KOPT-K1 (cell line): ENCODE results near the gene IGFBP7.
A peak's percentile ranks its signal among the peaks of the same experiment; 100 is the strongest.

Experiments
- H3K27ac ChIP-seq: fragments of 200-600 bp; sonication (generic); 2 replicates; pipeline ENCODE4 v1.5.1; 2016; ENCODE audit warnings: antibody characterized with exemption, mild to moderate bottlenecking, low read depth, low read length; ENCODE audit not compliant: poor library complexity, severe bottlenecking
- H3K36me3 ChIP-seq: fragments of 200-600 bp; sonication (generic); 2 replicates; pipeline ENCODE4 v1.5.1; 2017; ENCODE audit warnings: antibody characterized with exemption, mild to moderate bottlenecking, low read length, moderate library complexity; ENCODE audit not compliant: insufficient read depth
- H3K9me3 ChIP-seq: fragments of 200-600 bp; sonication (generic); 2 replicates; pipeline ENCODE4 v1.5.1; 2017; ENCODE audit warnings: antibody characterized with exemption, low read length, mild to moderate bottlenecking; ENCODE audit not compliant: insufficient read depth, poor library complexity, severe bottlenecking

The IGFBP7 gene

DNA sequence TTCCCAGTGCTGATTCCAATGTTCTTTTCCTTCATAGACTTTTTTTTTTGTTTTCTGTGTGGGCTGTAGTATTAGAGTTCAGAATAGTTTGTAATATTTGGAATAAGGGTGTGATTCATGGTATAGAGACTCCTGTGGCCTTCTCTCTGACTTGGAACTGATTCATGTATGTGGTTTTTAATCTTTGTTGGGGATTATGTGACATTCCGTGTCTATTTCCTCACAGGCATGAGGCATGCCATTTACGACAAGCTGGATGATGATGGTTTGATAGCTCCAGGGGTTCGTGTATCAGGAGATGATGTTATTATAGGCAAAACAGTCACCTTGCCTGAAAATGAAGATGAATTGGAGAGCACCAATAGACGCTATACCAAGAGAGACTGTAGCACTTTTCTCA is 87.1 kb downstream of the IGFBP7 start:
- Histone ChIP-seq H3K9me3 (no peaks in the 10 kb centered on the region), H3K36me3 (peaks cover 100% of the 10 kb centered on the region), H3K27ac (no peak overlapping the region)

GRCh38 chr4:57020467-57021101 is 89.6 kb downstream of the IGFBP7 start:
- no peak overlapping the region for H3K27ac ChIP-seq
- H3K36me3 ChIP-seq = peaks cover 100% of the 10 kb centered on the region
- no peaks in the 10 kb centered on the region for H3K9me3 ChIP-seq

DNA sequence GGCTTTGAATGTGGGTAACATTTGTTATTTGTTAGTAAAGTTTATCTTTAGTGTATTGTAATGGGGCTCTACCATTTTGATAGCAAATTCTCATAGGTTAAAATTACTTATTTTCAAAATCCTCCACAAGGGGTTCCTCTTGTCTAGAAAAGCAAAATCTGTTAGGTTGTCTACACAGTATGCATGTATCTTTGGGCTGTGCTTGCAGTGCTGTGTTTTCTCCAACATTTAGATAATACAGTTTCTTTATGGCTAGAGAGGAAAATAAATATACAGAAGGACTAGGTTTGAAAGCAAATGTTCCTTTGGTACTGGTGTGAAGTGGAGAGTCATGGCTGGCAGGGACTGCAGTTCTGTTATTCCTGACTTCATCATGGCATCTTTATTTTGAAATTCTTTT is 91.2 kb downstream of the IGFBP7 start:
- Histone ChIP-seq H3K9me3 (no peaks in the 10 kb centered on the region), H3K36me3 (peaks cover 100% of the 10 kb centered on the region), H3K27ac (no peak overlapping the region)

- H3K9me3 ChIP-seq = no peaks in the 10 kb centered on the region
Observed at GRCh38 chr4:57013543-57014120, 96.6 kb downstream of the IGFBP7 start.

GRCh38 chr4:56999751-57000150 is 110.4 kb downstream of the IGFBP7 start:
- Histone ChIP-seq H3K36me3 (peaks cover 97% of the 10 kb centered on the region), H3K9me3 (no peaks in the 10 kb centered on the region), H3K27ac (no peak overlapping the region)

More at GRCh38 chr4:57013543-57014120, 96.6 kb downstream of the IGFBP7 start:
- peaks cover 100% of the 10 kb centered on the region for H3K36me3 ChIP-seq
- H3K27ac ChIP-seq = no peak overlapping the region

DNA sequence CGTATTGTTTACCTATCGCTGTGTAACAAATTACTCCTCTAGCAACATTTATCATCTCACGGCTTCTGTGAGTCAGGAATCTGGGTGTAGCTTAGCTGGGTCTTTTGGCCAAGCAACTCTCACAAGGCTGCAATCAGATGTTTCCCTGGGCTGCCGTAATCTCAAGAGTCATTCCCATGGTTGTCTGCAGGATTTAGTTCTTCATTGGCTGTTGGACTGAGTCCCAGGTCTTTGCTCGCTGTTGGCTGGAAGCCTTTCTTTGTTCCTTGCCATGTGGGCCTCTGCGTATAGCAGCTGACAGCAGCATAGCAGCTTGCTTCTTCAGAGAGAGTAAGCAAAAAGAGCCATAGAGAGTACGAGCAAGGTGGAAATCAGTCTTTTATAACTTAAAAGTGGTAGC is 114.7 kb downstream of the IGFBP7 start:
- Histone ChIP-seq H3K27ac (no peak overlapping the region), H3K9me3 (no peaks in the 10 kb centered on the region), H3K36me3 (peaks cover 96% of the 10 kb centered on the region)

GRCh38 chr4:56990109-56990905 is 119.9 kb downstream of the IGFBP7 start:
- no peaks in the 10 kb centered on the region for H3K9me3 ChIP-seq
- peaks cover 98% of the 10 kb centered on the region for H3K36me3 ChIP-seq
- no peak overlapping the region for H3K27ac ChIP-seq

GRCh38 chr4:56986952-56987351 is 123.2 kb downstream of the IGFBP7 start:
- Histone ChIP-seq H3K36me3 (peaks cover 96% of the 10 kb centered on the region), H3K27ac (no peak overlapping the region), H3K9me3 (no peaks in the 10 kb centered on the region)

- Histone ChIP-seq H3K27ac (no peak overlapping the region), H3K9me3 (no peaks in the 10 kb centered on the region), H3K36me3 (peaks cover 96% of the 10 kb centered on the region)
Observed at GRCh38 chr4:56986192-56986591, 124.0 kb downstream of the IGFBP7 start.

- peak overlapping the region; percentile 4 for H3K27ac ChIP-seq
Observed at GRCh38 chr4:56981795-56982201, 128.4 kb downstream of the IGFBP7 start.

More at GRCh38 chr4:56981795-56982201, 128.4 kb downstream of the IGFBP7 start:
- Histone ChIP-seq H3K9me3 (no peaks in the 10 kb centered on the region), H3K36me3 (peaks cover 62% of the 10 kb centered on the region)
